ENCODE results near the gene MCM3. TPM values are rescaled to one million over a fixed set of nuclear protein-coding genes. Genes with fewer than 3 reads are reported as not detected.

MCM3 gene
- polyA plus RNA-seq, 1 of the 3 experiments (the other 2 are of a cell fraction) = 62.4 TPM

DNA sequence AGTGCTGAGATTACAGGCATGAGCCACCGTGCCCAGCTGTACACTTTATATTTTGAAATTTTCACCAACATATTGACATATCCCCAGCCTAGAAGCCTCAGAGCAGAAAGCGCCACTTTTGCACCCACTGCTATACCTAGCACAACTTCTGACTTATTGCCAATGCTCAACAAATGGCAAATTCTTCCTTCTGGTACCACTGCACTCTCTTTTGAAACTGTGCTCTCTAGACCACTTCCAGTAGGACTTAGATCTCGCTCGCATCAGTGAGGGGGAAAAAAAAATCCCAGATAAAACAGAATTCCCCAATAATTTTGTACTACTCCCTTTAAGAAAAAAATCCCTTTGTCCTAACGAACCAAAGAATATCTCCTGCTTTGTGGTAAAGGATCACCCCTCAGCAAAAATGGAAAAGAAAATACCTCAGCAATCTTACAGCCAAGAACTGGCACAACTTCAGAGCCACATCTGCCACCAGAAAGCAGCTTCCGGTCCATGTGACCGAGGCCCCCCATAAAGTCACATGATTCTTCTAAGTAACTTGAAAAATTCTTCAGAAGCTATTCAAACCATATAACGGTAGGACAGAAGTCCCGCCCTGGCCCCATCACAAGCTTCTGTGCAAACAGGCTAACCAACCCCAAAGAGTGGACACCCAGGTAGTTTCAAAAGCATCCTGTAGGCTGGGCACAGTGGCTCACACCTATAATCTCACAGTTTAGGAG is 21.8 kb downstream of the MCM3 start:
- no peak for TF ChIP-seq ELF1 (IDR thresholded peaks at IDR 0.05)
- no peak for TF ChIP-seq EP300 (IDR thresholded peaks at IDR 0.05; ENCODE audit: borderline replicate concordance in 1 of 2, low read depth in 1 of 2, low read length in 1 of 2)
- TF ChIP-seq FOXJ3 (CRISPR knock-in tag; IDR thresholded peaks at IDR 0.05) = no peak
- TF ChIP-seq MEF2A (IDR thresholded peaks at IDR 0.05; ENCODE audit: borderline replicate concordance, low read depth) = no peak
- no peak for TF ChIP-seq MXI1 (IDR thresholded peaks at IDR 0.05; ENCODE audit: low read depth, low read length)
- TF ChIP-seq RXRA (IDR thresholded peaks at IDR 0.05; ENCODE audit: borderline replicate concordance, low read depth) = no peak
- no peak for TF ChIP-seq EZH2phosphoT487 (IDR thresholded peaks at IDR 0.05; ENCODE audit: borderline replicate concordance, low read depth)
- TF ChIP-seq FOXM1 (IDR thresholded peaks at IDR 0.05; ENCODE audit: low read depth) = no peak
- TF ChIP-seq RAD21 (IDR thresholded peaks at IDR 0.05; ENCODE audit: low read length) = no peak
- TF ChIP-seq SMC3 (IDR thresholded peaks at IDR 0.05; ENCODE audit: low read depth, low read length) = no peak
- TF ChIP-seq SIN3A (IDR thresholded peaks at IDR 0.05; ENCODE audit: borderline replicate concordance, low read depth, low read length) = no peak
- TF ChIP-seq, protein P1, sequence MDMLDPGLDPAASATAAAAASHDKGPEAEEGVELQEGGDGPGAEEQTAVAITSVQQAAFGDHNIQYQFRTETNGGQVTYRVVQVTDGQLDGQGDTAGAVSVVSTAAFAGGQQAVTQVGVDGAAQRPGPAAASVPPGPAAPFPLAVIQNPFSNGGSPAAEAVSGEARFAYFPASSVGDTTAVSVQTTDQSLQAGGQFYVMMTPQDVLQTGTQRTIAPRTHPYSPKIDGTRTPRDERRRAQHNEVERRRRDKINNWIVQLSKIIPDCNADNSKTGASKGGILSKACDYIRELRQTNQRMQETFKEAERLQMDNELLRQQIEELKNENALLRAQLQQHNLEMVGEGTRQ (IDR thresholded peaks at IDR 0.05; ENCODE audit: borderline replicate concordance, low read depth, low read length) = no peak
- no peak for TF ChIP-seq POLR2AphosphoS5 (IDR thresholded peaks at IDR 0.05; ENCODE audit: low read depth, low read length)
- TF ChIP-seq JUND (IDR thresholded peaks at IDR 0.05) = no peak
- DNase-seq = no peak
- POLR2A ChIA-PET = interaction anchor here (0.6 kb wide), 1 partner anchor 10 kb away, joined by 4 read pairs; no protein-coding TSS in a partner anchor

DNA sequence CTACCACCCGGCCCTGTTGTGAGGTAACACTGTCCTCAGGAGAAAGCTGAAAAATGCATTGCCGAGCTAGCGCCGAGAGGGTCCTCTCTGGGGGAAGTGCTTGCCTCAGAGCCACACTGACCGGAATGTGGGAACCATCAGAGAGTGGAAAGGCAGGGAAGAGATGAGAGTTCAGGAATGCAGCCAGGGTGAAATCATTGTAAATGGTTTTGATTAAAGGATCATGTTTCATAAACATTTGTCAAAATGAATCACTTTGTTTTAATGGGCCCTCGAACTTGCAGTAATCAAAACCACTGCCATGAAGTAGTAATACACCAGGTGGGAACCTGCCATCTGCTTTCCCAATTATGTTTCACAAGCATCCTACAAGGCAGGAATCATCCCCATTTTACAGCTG is 23.3 kb downstream of the MCM3 start:
- no peak overlapping the region for H3K4me3 ChIP-seq (ENCODE audit: low read depth in 2 of 2, low read length in 1 of 2)
- CTCF ChIA-PET = interaction anchor here (0.8 to 5.1 kb wide), 9 partner anchors 12 to 212 kb away, joined by 3 to 60 read pairs (median 5); partner anchors contain the start of gene MCM3
- 70% methylated on average over 6 of the region's 6 CpGs for WGBS (ENCODE audit: low lambda C conversion rate)
- no peaks in the 10 kb centered on the region for H4K20me1 ChIP-seq (ENCODE audit: insufficient read depth)
- H3K4me2 ChIP-seq = no peak overlapping the region
- TF ChIP-seq NRF1 (IDR thresholded peaks at IDR 0.05; ENCODE audit: low read depth, low read length) (no peak), SIN3A (IDR thresholded peaks at IDR 0.05; ENCODE audit: borderline replicate concordance, low read depth, low read length) (no peak), SMC3 (IDR thresholded peaks at IDR 0.05; ENCODE audit: low read depth, low read length) (no peak), POLR2AphosphoS5 (IDR thresholded peaks at IDR 0.05; ENCODE audit: low read depth, low read length) (peak; percentile 40; the same call in 1 of the 2 replicates), TCF12 (IDR thresholded peaks at IDR 0.05) (peak; percentile 90), FOSL2 (IDR thresholded peaks at IDR 0.05; ENCODE audit: borderline replicate concordance, low read depth) (peak; percentile 16; the same call in 1 of the 2 replicates)
- TF ChIP-seq, protein P2, sequence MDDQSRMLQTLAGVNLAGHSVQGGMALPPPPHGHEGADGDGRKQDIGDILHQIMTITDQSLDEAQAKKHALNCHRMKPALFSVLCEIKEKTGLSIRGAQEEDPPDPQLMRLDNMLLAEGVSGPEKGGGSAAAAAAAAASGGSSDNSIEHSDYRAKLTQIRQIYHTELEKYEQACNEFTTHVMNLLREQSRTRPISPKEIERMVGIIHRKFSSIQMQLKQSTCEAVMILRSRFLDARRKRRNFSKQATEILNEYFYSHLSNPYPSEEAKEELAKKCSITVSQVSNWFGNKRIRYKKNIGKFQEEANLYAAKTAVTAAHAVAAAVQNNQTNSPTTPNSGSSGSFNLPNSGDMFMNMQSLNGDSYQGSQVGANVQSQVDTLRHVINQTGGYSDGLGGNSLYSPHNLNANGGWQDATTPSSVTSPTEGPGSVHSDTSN (IDR thresholded peaks at IDR 0.05) = peak; percentile 71
- no peak overlapping the region for H3K9ac ChIP-seq
- POLR2A ChIA-PET = no interaction called here
- peaks cover 14 to 36% of the 10 kb centered on the region in 2 experiments for H3K36me3 ChIP-seq (replicated peaks in 1 of 2; ENCODE audit: control insufficient read depth in 1 of 2, insufficient read depth in 2 of 2, low read length in 1 of 2)
- H3K9me2 ChIP-seq = no peaks in the 10 kb centered on the region
- H3K9me3 ChIP-seq = no peaks in the 10 kb centered on the region
- H3K27me3 ChIP-seq (ENCODE audit: insufficient read depth) = no peaks in the 10 kb centered on the region
- H2AFZ ChIP-seq (ENCODE audit: low read depth) = no peak overlapping the region
- no peak overlapping the region for H3K27ac ChIP-seq (ENCODE audit: low read depth in 2 of 2, low read length in 1 of 2)
- H3F3A ChIP-seq (replicated peaks; ENCODE audit: insufficient read depth) = no peaks in the 10 kb centered on the region
- H3K79me2 ChIP-seq (ENCODE audit: insufficient read depth) = no peaks in the 10 kb centered on the region
- peaks cover 0 to 2% of the 10 kb centered on the region in 2 experiments; a peak in 1 of 4 replicates for H3K4me1 ChIP-seq (ENCODE audit: control insufficient read depth in 1 of 2, insufficient read depth in 2 of 2, low read depth in 1 of 2, low read length in 1 of 2)
- no peak for DNase-seq

More for the DNA sequence above, 21.8 kb downstream of the MCM3 start:
- H3K4me3 ChIP-seq (ENCODE audit: low read depth in 2 of 2, low read length in 1 of 2) = no peak overlapping the region
- WGBS (ENCODE audit: low lambda C conversion rate) = 96% methylated on average over 9 of the region's 9 CpGs
- no peaks in the 10 kb centered on the region for H3K9me2 ChIP-seq
- H4K20me1 ChIP-seq (ENCODE audit: insufficient read depth) = no peaks in the 10 kb centered on the region
- no peaks in the 10 kb centered on the region for H3K79me2 ChIP-seq (ENCODE audit: insufficient read depth)
- no peak overlapping the region for H3K27ac ChIP-seq (ENCODE audit: low read depth in 2 of 2, low read length in 1 of 2)
- H3K27me3 ChIP-seq (ENCODE audit: insufficient read depth) = no peaks in the 10 kb centered on the region
- no peaks in the 10 kb centered on the region for H3F3A ChIP-seq (replicated peaks; ENCODE audit: insufficient read depth)
- no peak overlapping the region for H3K4me2 ChIP-seq
- peaks cover 0 to 2% of the 10 kb centered on the region in 2 experiments; a peak in 1 of 4 replicates for H3K4me1 ChIP-seq (ENCODE audit: control insufficient read depth in 1 of 2, insufficient read depth in 2 of 2, low read depth in 1 of 2, low read length in 1 of 2)
- CTCF ChIA-PET = interaction anchor here (0.6 to 5.1 kb wide), 37 partner anchors 9 to 400 kb away, joined by 3 to 60 read pairs (median 5); partner anchors contain the start of genes IL17F and MCM3
- H3K36me3 ChIP-seq (replicated peaks in 1 of 2; ENCODE audit: control insufficient read depth in 1 of 2, insufficient read depth in 2 of 2, low read length in 1 of 2) = peaks cover 19 to 43% of the 10 kb centered on the region in 2 experiments
- no peak overlapping the region for H3K9ac ChIP-seq
- no peak overlapping the region for H2AFZ ChIP-seq (ENCODE audit: low read depth)
- H3K9me3 ChIP-seq = no peaks in the 10 kb centered on the region

Measured in SK-N-SH (cell line).